C4-2B (cell line): ENCODE results near the gene ZC3H7B.

Experiments
- ZFX ChIP-seq: fragments of 450-650 bp; IDR thresholded peaks from 2 replicates; pipeline ENCODE4 v1.6.1; 2017
- TF ChIP-seq, protein P1 (sequence below): fragments of 450-650 bp; conservative IDR thresholded peaks from 2 replicates; pipeline ENCODE4 v1.5.1; 2017; ENCODE audit warnings: mild to moderate bottlenecking

DNA sequence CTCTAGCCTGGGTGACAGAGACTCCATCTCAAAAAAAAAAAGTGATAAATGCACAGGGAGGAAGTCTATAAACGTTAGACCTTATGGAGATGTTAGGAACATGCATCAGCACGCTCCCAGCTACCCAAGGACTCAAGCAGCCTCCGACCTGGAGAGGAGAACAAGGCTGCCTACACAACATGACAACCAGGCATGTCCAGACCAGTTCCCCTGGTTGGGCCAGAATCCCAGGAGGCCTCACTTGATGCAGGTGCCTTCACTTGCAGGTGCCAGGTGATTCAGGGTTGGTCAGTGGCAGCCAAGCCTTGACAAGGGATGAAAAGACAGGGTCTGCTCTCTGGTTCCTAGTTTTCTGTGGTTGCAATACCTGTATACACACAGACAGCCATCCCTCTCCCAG lies 21.3 kb upstream of the ZC3H7B start:
- TF ChIP-seq, protein P1, sequence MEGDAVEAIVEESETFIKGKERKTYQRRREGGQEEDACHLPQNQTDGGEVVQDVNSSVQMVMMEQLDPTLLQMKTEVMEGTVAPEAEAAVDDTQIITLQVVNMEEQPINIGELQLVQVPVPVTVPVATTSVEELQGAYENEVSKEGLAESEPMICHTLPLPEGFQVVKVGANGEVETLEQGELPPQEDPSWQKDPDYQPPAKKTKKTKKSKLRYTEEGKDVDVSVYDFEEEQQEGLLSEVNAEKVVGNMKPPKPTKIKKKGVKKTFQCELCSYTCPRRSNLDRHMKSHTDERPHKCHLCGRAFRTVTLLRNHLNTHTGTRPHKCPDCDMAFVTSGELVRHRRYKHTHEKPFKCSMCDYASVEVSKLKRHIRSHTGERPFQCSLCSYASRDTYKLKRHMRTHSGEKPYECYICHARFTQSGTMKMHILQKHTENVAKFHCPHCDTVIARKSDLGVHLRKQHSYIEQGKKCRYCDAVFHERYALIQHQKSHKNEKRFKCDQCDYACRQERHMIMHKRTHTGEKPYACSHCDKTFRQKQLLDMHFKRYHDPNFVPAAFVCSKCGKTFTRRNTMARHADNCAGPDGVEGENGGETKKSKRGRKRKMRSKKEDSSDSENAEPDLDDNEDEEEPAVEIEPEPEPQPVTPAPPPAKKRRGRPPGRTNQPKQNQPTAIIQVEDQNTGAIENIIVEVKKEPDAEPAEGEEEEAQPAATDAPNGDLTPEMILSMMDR, result no peak
- TF ChIP-seq ZFX, result no peak
